Neural cell (in vitro differentiated cells): ENCODE measurements around the gene TMEM30B. TPM values are rescaled to one million over a fixed set of nuclear protein-coding genes. Genes with fewer than 3 reads are reported as not detected.

Experiments
- H2AFZ ChIP-seq: fragments of 200-600, 300-800 bp; sonication (generic), shearing (Covaris generic); 2 replicates; pipeline ENCODE4 v1.6.0; 2014; ENCODE audit warnings: low read depth, mild to moderate bottlenecking, antibody characterized with exemption, low read length, moderate library complexity
- H3F3A ChIP-seq: fragments of 200-600 bp; shearing (Covaris generic); 2 replicates; pipeline ENCODE4 v1.6.1; 2016; ENCODE audit warnings: mild to moderate bottlenecking, moderate library complexity, mixed read lengths, antibody characterized with exemption, low read length; ENCODE audit not compliant: insufficient read depth, poor library complexity, severe bottlenecking
- H3K27ac ChIP-seq: fragments of 200-600, 300-800 bp; sonication (generic), shearing (Covaris generic); 2 replicates; pipeline ENCODE4 v1.5.1; 2014; ENCODE audit warnings: mild to moderate bottlenecking, low read length, moderate library complexity
- H3K27me3 ChIP-seq: fragments of 300-800, 200-600 bp; sonication (generic), shearing (Covaris generic); 2 replicates; pipeline ENCODE4 v1.6.0; 2014; ENCODE audit warnings: mild to moderate bottlenecking, low read depth, low read length, moderate library complexity; ENCODE audit not compliant: insufficient read depth
- H3K36me3 ChIP-seq: fragments of 300-800, 200-600 bp; sonication (generic), shearing (Covaris generic); 2 replicates; pipeline ENCODE4 v1.5.1; 2014; ENCODE audit warnings: mild to moderate bottlenecking, antibody characterized with exemption, low read length, moderate library complexity; ENCODE audit not compliant: insufficient read depth
- H3K4me2 ChIP-seq: fragments of 300-800, 200-600 bp; sonication (generic), shearing (Covaris generic); 2 replicates; pipeline ENCODE4 v1.6.0; 2014; ENCODE audit warnings: mild to moderate bottlenecking, low read length
- H3K4me3 ChIP-seq: fragments of 300-800, 200-600 bp; sonication (generic), shearing (Covaris generic); 2 replicates; pipeline ENCODE4 v1.5.1; 2014; ENCODE audit warnings: mild to moderate bottlenecking, low read length, moderate library complexity
- H3K79me2 ChIP-seq: fragments of 200-600 bp; shearing (Covaris generic); replicated peaks from 2 replicates; pipeline ENCODE4 v1.6.0; 2014; ENCODE audit warnings: mild to moderate bottlenecking, low read length, moderate library complexity; ENCODE audit not compliant: insufficient read depth
- H3K9ac ChIP-seq: fragments of 300-800, 200-600 bp; sonication (generic), shearing (Covaris generic); 2 replicates; pipeline ENCODE4 v1.6.1; 2016; ENCODE audit warnings: mild to moderate bottlenecking, low read length, mixed read lengths
- H3K9me2 ChIP-seq: fragments of 200-600 bp; shearing (Covaris generic); 2 replicates; pipeline ENCODE4 v1.6.1; 2016; ENCODE audit warnings: mild to moderate bottlenecking, low read length, mixed read lengths; ENCODE audit not compliant: insufficient read depth
- H3K9me3 ChIP-seq: fragments of 200-600, 300-800 bp; sonication (generic), shearing (Covaris generic); 2 replicates; pipeline ENCODE4 v1.6.1; 2016; ENCODE audit warnings: mild to moderate bottlenecking, mixed run types, low read length, moderate library complexity, mixed read lengths
- H4K20me1 ChIP-seq: fragments of 200-600 bp; shearing (Covaris generic); 2 replicates; pipeline ENCODE4 v1.6.1; 2016; ENCODE audit warnings: mild to moderate bottlenecking, mixed run types; ENCODE audit not compliant: insufficient read depth
- EP300 ChIP-seq: fragments of 450-650 bp; conservative IDR thresholded peaks from 2 replicates; pipeline ENCODE4 v1.6.1; 2014; ENCODE audit warnings: antibody characterized with exemption, mild to moderate bottlenecking, moderate library complexity; ENCODE audit not compliant: poor library complexity, severe bottlenecking
- EZH2 ChIP-seq: fragments of 200-600, 300-800 bp; shearing (Covaris generic), sonication (generic); IDR thresholded peaks from 2 replicates; pipeline ENCODE4 v1.6.1; 2014; ENCODE audit warnings: antibody characterized with exemption, low read length, borderline replicate concordance, mild to moderate bottlenecking; ENCODE audit not compliant: insufficient read depth, poor library complexity, severe bottlenecking
- MXI1 ChIP-seq: fragments of 450-650 bp; conservative IDR thresholded peaks from 2 replicates; pipeline ENCODE4 v1.6.1; 2014; ENCODE audit warnings: antibody characterized with exemption, mild to moderate bottlenecking; ENCODE audit not compliant: poor library complexity, severe bottlenecking
- REST ChIP-seq: IDR thresholded peaks from 2 replicates; pipeline ENCODE4 v1.6.1; 2012; ENCODE audit warnings: borderline replicate concordance
- TAF1 ChIP-seq: IDR thresholded peaks from 2 replicates; pipeline ENCODE4 v1.6.1; 2012; ENCODE audit warnings: low read depth
- polyA plus RNA-seq: library from polyadenylated mRNA; depleted of rRNA; stranded (reverse); fragments of >200 nt; gene quantifications from 2 replicates; pipeline ENCODE4 v1.2.3, GENCODE V29; 2014

Gene TMEM30B
- polyA plus RNA-seq, 1 donor from 2014 or later = 0.28 TPM

- Histone ChIP-seq H2AFZ (no peak overlapping the region), H3K36me3 (no peaks in the 10 kb centered on the region)
- TF ChIP-seq TAF1 (no peak), REST (no peak), MXI1 (no peak), EP300 (no peak)
Observed at GRCh38 chr14:61298824-61299223, 17.7 kb upstream of the TMEM30B start.

GRCh38 chr14:61297581-61297980, 16.4 kb upstream of the TMEM30B start:
- H3K9ac ChIP-seq = no peak overlapping the region
- H3K79me2 ChIP-seq = no peaks in the 10 kb centered on the region
- TF ChIP-seq REST (no peak), EZH2 (no peak), EP300 (no peak)
- H4K20me1 ChIP-seq = no peaks in the 10 kb centered on the region
- H3F3A ChIP-seq = no peaks in the 10 kb centered on the region
- H3K4me3 ChIP-seq = no peak overlapping the region
- no peak overlapping the region for H2AFZ ChIP-seq
- no peaks in the 10 kb centered on the region for H3K36me3 ChIP-seq
- no peaks in the 10 kb centered on the region for H3K9me3 ChIP-seq
- H3K27ac ChIP-seq = no peak overlapping the region
- H3K27me3 ChIP-seq = no peaks in the 10 kb centered on the region
- H3K4me2 ChIP-seq = no peak overlapping the region
- no peaks in the 10 kb centered on the region for H3K9me2 ChIP-seq

More at GRCh38 chr14:61298824-61299223, 17.7 kb upstream of the TMEM30B start:
- H3K4me2 ChIP-seq = no peak overlapping the region
- H3K27me3 ChIP-seq = no peaks in the 10 kb centered on the region
- no peak overlapping the region for H3K9ac ChIP-seq
- H3F3A ChIP-seq = no peaks in the 10 kb centered on the region
- no peak overlapping the region for H3K27ac ChIP-seq
- H3K9me3 ChIP-seq = no peaks in the 10 kb centered on the region
- H4K20me1 ChIP-seq = no peaks in the 10 kb centered on the region
- H3K9me2 ChIP-seq = no peaks in the 10 kb centered on the region
- H3K4me3 ChIP-seq = no peak overlapping the region
- no peaks in the 10 kb centered on the region for H3K79me2 ChIP-seq
